GM10266 (cell line): ENCODE data around the gene DNAJB2.

Experiments used
- DNase-seq: peaks from one replicate; pipeline ENCODE4 v3.0.0; 2012; ENCODE audit errors: extremely low spot score
- CTCF ChIP-seq: IDR thresholded peaks from 2 replicates; pipeline ENCODE4 v1.5.1; 2012; ENCODE audit warnings: mild to moderate bottlenecking, low read depth; ENCODE audit not compliant: control insufficient read depth, insufficient read depth; ENCODE audit errors: missing control alignments

DNAJB2 gene

GRCh38 chr2:219291910-219292490, 12.8 kb downstream of the DNAJB2 start:
- no peak for TF ChIP-seq CTCF

GRCh38 chr2:219292616-219293015, 13.4 kb downstream of the DNAJB2 start:
- DNase-seq: no peak
- no peak for TF ChIP-seq CTCF

More at GRCh38 chr2:219291910-219292490, 12.8 kb downstream of the DNAJB2 start:
- no peak for DNase-seq

GRCh38 chr2:219293736-219294231, 14.6 kb downstream of the DNAJB2 start:
- no peak for DNase-seq
- no peak for TF ChIP-seq CTCF

- DNase-seq: peak; percentile 98
- TF ChIP-seq CTCF: peak; percentile 99
These were observed 15.5 kb downstream of the DNAJB2 start for GRCh38 chr2:219294356-219295351.

- no peak for TF ChIP-seq CTCF
- DNase-seq: no peak
These were observed 17.0 kb downstream of the DNAJB2 start for GRCh38 chr2:219296142-219296541.

- no peak for DNase-seq
- TF ChIP-seq CTCF: no peak
These were observed 17.6 kb downstream of the DNAJB2 start for GRCh38 chr2:219296631-219297391.
